CD4-positive, alpha-beta T cell treated with Interleukin-2 at 100 ng/mL for 4 hours (primary cell): ENCODE data around the gene CCDC136.

Experiments used
- DNase-seq: peaks from one replicate; pipeline ENCODE4 v3.0.0-alpha.2; 2020; ENCODE audit warnings: low spot score

CCDC136 gene

DNA sequence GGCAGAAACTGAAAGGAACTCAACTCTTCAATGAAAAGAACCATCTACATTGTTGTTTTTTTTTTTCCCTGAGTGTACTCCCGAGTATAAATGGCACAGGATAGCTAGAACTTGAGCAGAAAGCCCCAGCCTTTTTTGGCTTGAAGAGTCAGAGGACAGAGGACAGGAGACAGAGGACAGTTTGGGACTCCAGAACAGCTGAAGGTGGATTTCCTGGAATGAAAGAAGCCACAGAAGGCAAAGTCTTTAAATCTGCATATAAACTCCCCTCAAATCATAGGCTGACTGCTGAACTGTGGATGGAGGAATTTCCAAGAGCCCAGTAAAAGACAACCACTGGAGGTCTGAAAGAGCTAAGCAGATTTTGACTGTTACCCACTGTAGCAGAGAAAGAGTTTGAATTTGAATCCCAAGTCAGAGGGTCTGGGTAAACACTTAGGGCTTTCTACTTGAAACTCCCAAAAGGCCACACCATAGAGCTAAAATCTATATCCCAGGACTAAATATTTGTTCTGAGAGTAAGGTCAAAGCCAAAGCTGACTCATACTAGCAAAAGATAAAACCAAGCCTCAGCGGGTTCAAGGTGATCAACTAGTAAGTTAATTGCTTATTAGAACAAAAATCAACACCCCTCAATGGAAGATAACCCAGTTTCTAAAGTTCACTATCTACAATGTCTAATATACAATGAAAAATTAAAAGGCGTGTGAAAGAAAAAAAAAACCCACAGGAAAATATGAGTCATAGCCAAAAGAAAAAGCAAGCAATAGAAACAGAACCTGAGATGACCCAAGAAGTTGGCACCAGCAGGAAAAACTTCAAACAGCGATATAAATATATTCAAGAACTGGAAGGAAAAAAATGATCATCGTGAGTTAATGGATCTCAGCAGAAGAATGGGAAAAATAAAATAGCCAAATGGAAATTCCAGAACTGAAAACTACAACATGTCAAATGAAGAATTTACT lies 14.3 kb upstream of the CCDC136 start:
- no peak for DNase-seq

DNA sequence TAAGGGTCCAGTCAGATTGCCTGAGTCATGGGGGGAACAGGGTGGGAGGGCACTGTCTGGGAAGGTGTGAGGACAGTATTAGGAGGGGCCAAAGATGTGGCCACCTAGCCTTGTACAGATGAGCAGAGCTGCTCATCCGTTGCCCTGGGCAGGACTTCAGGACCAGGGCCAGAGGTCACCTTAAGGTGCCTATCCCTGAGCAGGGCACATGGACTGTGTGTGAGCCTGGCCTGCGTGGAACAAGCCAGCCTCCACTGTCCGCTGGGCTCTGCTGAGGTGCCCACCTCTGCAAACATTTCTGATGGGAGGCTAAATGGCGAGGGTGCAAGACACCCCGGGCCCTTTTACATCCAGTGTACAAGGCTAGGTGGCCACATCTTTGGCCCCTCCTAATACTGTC lies 12.8 kb upstream of the CCDC136 start:
- no peak for DNase-seq

DNA sequence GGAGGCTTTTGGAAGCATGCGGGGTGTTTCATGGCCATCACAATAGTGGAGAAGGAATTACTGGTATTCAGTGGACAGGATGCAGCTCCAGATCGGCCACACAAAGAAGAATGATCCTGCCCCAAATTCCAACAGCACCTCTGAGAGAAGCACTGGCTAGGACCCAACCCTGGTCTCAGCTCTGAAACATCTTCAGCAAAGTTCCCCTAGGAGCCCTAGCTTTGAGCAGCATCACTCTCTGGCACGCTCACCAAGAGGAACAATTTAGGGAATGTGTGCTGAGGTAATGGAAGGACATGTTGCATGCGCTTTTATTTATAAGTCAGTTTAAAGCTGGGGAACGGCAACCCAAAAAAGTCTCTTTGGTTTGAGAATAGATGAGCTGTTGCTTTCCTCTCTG lies 10.6 kb upstream of the CCDC136 start:
- DNase-seq = no peak

DNA sequence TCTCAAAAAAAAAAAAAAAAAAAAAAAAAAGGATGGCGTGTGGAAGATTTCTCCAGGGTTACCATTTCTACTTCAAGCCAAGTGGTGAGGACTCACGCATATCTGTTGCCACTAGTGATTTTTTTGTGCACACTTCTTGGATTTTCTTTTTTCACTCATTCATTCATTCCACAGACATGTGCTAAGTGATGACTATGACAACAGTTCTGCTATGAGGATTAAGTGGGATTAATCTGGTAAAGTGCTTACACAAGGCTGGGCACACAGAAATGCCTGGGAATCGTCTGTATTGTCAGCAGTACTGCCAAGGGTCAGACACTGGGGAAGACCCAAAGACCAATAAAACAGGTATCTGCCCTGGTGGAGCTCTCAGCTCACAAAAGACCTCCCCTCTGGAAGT lies 9.9 kb upstream of the CCDC136 start:
- DNase-seq = no peak

DNA sequence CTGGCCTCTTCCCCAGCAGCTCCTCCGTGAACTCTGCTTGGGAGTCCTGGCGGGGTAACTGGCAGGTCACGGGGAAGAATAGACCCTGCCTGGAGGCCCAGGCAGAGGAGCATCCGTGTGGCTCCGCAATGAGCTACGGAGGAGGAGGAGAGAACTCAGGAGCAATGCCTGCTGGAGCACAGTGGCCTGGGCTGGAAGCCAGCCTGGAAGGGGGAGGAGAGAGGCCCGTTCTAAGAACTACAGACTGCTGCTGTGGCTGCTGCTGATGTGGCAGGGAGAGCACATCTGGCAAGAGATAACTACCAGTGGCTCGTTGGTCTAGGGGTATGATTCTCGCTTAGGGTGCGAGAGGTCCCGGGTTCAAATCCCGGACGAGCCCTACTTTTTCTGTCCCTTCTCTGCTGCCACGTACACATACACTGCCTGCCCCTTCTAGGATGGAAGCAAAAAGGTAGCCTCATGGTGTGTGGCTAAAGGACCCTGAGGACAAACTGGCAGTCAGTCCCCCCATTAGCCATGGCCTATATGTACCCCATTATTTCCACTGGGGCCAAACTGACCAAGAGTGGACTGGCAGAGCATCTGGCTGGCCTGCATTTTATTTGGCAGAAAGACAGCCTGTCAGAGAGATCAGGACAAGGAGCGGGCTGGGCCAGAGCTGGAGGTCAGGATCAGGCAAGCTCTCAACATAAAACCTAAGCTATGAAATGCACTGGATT lies 8.5 kb upstream of the CCDC136 start:
- no peak for DNase-seq

DNA sequence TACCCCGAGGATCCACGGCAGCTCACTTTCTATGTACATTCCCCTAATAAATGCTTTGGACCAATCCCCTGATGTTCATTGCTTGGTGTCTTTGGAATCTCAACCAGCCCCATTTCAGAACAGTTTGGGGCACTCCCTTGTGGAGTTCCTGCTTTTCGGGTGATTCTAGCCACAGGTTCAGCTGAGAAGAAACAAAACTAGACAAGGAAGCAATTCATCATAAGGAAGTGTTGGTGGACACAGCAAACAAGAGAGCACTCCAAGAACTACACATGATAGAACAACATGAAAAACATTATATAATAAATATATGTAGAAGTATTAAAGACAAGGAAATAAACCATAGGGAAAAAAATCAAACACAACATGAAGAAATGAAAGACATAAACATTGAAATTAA lies 6.0 kb upstream of the CCDC136 start:
- DNase-seq = no peak

DNA sequence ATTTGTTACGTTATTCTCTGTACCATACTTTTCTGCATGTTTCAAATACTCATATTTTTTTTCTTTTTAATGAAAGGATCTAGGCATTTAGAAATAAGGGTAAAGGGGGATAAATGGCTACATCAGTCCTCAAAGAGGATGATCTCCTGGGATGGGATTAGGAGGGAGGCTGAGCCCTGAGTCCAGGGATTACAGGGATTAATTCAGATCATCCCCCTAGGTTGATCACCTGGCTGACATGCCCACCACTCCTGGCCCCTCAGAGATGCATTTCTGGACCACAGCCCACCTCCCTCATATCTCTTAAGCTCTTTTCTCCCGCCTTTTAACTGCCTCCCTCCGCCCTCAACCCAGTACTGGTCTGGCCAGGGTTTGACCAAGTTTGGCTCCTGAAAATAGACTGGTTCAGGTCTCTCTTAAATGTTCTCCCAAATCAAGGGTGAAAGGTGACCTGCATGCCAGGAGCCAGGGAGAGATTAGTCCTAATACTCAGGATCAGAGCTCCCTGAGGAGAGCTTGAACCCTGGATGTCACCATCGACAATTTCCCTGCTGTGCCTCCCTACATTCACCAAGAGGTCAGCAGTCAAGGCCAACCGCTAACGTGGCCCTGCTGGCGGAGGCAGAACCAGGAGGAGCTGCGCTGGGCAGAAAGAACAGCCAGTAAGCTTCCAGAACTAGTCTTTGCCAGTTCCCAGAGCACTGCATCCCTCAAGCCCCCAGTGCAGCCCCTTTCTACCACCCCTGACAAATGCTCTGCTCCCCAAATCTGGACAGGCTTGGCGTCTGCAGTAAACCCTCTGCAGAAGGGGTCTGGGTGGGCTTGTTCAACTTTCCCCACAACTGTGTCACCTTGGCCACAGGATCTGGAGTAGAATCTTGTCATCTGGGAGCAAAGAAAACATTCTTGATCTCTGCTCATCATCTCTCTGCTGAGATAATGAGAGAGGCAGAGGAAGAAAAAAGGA lies 3.0 kb upstream of the CCDC136 start:
- DNase-seq = no peak

DNA sequence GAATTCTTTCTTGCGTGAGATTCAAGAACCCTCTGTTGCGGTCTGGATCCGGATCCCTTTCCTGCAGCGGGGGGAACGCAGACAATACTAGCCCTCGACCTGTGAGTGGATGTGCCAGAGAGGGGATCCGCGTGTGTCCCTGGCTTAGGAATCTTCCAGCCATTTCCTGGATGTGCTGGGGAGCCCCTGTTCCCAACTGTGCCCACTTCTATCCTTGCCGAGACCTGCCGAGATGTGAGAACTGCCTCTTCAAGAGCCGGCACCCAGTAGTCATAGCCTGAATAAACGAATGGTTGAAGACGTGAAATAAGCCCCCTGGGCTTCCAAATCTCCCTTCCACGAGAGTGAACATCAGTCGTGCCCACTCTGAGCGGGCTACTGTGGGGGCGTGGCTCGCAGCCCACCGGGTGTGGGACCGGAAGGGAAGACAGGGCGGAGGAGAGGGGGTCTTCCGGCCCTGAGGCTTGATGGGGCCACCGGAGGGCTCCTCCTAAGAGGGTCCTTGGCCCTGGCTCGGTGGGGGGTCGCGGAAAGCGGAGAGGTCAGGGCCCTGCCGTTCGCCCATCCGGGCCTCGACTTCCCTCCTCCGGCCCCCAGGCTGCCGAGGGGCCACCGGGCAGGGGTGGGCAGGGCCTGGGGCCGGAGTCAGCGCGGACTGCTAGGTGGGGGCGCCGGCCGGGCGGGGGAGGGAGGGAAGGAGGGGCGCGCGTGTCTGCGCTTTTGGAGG lies 1.3 kb upstream of the CCDC136 start:
- DNase-seq = no peak

DNA sequence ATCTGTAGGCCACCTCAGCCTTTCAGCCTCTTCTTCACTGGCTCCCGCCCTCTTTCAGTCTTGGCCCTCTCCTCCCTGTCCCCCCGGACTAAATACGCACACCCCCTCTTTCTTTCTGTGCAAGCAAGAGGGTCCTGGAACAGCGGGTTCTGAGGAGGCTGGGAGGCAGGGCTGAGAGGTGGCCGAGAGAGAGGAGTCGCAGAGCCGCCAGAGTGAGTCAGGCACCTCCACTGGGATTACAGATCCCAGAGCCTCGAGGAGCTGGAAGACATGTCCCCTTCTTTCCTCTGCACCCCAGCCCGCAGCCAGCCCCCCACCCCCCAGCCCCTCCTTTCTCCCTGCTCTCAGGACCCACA lies 182 bp downstream of the CCDC136 start:
- DNase-seq = no peak

DNA sequence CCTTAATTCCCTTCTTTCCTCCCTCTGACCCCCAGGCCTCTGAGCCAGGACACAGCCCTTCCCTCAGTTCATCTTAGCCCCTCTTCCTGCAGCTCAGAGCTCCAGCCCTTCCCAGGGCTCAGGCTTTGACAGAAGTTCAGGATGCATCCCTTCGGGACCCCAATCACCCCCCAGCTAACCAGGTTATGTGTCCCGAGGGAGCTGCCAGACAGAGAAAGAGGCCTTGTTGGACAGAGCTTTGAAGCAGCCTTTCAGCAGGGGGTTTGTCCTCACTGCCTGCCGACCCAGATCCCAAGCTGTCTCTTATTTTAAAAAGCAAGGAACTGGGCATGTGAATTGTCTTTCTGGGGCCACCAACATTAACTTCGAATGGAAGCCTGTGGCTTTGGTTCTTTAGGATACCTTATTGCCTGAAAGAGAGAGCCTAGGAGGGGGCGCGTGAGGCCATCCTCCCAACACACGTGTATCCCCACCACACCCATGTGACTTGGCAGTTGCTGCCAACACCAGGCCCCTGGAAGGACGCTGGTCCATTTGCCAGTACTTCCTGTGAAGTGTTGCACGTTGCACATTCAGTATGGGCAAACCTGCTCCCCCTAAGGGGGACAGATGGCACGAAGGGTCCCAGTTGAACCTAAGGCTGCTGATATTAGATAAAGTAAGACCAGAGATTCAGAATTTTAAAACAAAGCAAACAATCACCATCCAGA lies 858 bp downstream of the CCDC136 start:
- DNase-seq = no peak

DNA sequence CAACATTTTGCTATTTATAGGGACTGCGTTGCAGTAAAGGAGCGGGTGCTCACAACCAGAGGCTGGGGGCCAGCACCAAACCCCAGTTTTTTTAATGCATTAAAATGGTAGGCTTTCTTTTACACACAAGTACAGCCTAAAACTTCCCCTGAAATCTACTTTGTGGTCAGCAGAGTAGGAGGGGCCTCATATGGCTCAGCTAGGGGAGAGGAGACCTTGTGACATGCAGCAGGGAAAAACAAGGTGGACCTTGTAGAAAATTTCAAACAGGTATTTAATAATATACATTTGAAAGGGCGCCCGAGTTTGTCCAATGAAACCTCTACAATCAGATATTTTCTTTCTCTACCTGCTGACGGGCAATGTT lies 1.4 kb downstream of the CCDC136 start:
- no peak for DNase-seq

DNA sequence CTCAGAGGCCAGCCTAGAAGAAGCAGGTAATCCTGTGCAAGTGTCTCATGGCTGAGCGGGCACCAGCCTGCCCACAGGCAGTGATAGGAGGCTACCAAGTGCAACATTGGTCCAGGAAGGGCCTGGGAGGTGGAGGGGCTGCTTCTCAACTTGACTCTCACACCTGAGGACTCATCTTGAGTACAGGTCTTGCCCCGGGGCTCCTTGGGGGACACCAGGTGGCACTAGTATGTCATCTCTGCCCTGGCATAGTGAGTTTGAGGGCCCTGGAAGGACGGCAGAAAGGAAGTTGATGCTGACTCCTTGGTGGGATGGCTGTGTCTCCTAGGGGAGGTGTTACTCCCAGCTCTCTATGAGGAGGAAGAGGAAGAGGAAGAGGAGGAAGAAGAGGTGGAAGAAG lies 2.3 kb downstream of the CCDC136 start:
- DNase-seq = peak; percentile 11

DNA sequence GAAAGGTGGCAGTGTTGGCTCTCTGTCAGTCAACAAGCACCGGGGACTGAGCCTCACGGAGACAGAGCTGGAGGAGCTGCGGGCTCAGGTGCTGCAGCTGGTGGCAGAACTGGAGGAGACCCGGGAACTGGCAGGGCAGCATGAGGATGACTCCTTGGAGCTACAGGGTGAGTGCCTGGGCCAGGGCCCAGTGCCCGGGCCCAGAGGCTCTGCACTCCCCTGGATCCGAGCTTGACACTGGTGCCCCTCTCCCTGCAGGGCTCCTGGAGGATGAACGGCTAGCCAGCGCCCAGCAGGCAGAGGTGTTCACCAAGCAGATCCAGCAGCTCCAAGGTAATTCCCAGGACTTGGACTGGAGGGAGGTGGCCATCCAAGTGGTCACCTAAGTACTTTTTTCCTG lies 2.7 kb downstream of the CCDC136 start:
- DNase-seq = no peak

DNA sequence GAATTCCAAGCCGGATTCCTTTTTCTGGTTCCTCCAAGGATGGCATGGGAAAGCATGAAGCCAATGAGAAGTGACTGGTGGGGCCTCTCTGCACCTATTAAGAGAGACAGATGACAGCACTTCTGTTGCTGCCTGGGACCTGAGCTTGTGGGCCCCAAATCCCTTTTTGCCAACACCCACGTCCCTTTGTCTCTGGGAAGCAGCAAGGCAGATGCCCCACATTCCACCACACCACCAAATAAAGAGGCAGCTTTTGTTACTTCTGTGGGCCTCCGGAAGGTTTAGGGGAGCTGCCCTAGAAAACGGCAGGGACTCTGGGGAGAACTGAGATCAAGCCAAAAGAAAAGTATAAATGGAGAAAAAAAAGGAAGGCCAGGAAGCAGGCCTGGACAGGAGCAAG lies 3.4 kb downstream of the CCDC136 start:
- DNase-seq = no peak

DNA sequence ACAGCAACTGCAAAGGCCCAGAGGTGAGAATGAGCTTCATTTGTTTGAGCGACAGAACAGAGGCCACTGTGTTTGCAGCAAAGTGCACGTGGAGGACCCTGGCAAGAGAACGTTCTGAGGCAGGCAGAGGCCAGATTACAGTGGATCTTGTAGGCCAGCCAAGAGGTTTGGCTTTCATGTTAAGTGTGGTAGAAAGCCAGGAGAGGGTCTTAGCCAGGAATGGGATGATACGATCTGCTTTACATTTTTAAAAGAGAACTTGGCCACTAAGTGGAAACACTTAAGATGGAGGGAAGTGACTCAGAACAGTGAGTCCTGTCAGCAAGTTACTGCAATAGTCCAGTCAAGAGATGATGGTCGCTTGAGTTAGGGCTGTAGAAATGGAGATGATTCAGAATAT lies 4.6 kb downstream of the CCDC136 start:
- no peak for DNase-seq

DNA sequence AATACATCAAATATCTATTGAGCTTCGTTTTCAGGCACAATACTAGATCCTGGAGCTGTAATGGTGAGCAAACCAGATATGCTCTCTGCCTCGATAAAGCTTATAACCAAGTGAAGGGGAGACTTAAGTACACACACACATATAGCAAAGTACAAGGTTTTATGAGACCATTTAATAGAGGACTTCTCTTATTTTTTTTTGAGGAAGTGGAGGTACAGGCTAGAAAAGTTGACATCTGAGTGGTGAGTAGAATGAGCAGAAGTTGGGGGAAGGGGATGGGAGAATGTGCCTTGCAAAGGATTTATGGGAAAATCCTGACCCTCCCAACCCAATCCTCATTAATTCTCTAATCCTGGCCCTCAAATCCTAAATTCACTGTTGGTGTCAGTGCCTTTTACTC lies 7.7 kb downstream of the CCDC136 start:
- DNase-seq = no peak

DNA sequence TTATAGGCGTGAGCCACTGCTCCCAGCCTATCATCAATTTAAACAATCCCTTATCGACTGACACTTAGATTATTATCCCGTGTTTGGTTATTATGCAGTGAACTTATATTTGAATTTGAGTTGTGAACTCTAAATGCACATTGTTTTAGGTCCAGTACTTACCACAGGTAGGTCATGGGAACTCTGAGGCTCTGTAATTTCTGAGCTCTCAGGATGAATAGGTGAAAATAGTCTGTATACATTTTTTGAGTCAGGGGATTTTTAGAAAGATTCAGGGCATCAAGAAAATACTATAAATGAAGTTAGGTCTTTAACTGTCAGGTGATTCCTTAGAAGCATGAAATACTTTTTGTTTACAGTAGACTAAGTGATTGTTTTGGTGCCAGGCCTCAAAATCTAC lies 8.8 kb downstream of the CCDC136 start:
- no peak for DNase-seq

DNA sequence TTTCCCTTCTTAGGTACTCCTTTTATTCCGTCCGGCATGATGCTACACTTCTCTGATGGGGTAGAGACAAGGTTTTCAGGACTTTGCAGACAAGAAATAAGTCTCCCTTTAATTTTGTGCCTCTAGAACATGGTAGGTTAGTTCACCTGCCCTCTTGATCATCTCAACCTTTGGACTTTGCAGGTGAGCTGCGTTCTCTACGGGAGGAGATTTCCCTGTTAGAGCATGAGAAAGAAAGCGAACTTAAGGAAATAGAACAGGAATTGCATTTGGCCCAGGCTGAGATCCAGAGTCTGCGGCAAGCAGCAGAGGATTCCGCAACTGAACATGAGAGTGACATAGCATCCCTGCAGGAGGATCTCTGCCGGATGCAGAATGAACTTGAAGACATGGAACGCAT lies 9.2 kb downstream of the CCDC136 start:
- no peak for DNase-seq

DNA sequence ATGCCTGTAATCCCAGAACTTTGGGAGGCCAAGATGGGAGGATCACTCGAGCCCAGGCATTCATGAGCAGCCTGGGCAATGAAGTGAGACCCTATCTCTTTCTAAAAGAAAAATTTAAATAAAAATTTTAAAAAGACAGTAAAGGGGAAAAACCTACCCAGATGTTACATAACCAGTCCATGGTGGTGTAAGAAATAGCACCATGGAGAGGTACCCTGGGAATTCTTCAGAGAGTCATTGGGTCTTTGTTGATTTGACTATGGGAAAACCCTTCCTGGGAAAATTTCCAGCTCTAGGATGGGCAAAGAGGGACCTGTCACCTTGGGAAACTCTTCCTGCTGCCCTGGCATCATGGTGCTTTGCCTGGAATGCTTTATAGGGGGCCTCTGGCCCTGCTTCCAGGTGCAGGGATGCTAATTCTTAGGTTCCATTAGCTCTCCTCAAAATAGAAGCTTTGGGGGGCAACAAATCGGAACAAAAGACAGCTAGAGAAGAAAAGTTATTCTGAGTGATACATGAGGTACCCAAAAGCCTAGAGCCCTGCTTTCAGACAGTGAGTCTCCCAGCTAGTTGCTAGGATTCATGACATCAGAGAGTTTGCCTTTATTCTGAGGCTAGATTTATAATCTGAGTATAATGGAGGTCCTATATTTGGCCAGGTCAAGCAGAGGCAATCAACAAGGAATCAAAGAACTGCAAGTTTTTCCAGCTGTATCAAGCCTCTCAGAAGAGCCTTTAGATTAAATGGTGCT lies 10.1 kb downstream of the CCDC136 start:
- no peak for DNase-seq

DNA sequence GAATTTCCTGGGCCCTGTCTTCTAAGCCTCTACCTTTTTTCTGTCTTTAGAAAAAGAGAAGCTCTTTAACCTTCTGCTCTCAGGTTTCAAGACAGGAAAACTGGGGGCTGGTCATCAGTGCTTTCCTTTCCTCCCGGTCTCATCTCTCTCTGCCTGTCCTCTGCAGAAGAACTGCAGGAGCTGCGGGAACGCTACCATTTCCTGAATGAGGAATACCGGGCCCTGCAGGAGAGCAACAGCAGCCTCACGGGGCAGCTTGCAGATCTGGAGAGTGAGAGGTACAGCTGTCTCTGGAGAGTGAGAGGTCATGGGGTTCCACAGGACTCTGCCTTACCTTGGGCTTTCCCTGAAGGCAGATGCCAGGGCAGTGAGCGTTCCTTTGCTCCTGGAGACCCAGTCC lies 12.7 kb downstream of the CCDC136 start:
- no peak for DNase-seq
